Measurements from ENCODE around the gene LYPD6B. TPM values are rescaled to one million over a fixed set of nuclear protein-coding genes. Genes with fewer than 3 reads are reported as not detected.

Gene LYPD6B
- total RNA-seq, 2 experiments from 2014 or later: not detected

GRCh38 chr2:149155196-149155969, 116.9 kb downstream of the LYPD6B start:
- peaks cover 17% of the 10 kb centered on the region for H3K4me1 ChIP-seq (ENCODE audit: insufficient read depth, low read length, poor library complexity, severe bottlenecking)
- H3K36me3 ChIP-seq (ENCODE audit: insufficient read depth, low read length): no peaks in the 10 kb centered on the region
- H3K9me2 ChIP-seq (ENCODE audit: insufficient read depth, low read length): no peaks in the 10 kb centered on the region
- no peak overlapping the region for H2AFZ ChIP-seq (ENCODE audit: low read length)
- no peak overlapping the region for H3K27ac ChIP-seq (ENCODE audit: low read depth, low read length, poor library complexity, severe bottlenecking)
- intact Hi-C loops (cut with micrococcal nuclease; ENCODE audit: unreplicated experiment): no loop called here
- ChIA-PET CTCF (ENCODE audit: unreplicated experiment) (no interaction called here), POLR2A (interaction anchor here (0.9 to 1.1 kb wide), 4 partner anchors 8 to 56 kb away, joined by 3 to 4 read pairs (median 3); no protein-coding TSS in a partner anchor)
- peak; percentile 17 for DNase-seq (ENCODE audit: low spot score)
- no peak for TF ChIP-seq EZH2phosphoT487 (IDR thresholded peaks at IDR 0.05; ENCODE audit: borderline replicate concordance, low read depth, low read length)
- TF ChIP-seq CTCF (conservative IDR thresholded peaks at IDR 0.05; ENCODE audit: low read length): no peak
- no peaks in the 10 kb centered on the region for H3K9me3 ChIP-seq (ENCODE audit: low read length)
- no peak overlapping the region for H3K4me2 ChIP-seq (ENCODE audit: low read length)
- no peaks in the 10 kb centered on the region for H3K79me2 ChIP-seq (ENCODE audit: insufficient read depth, low read depth, low read length)
- H3K4me3 ChIP-seq (ENCODE audit: low read depth, low read length, poor library complexity, severe bottlenecking): no peak overlapping the region
- BruUV-seq (replicated peaks): no TSS peak
- no peaks in the 10 kb centered on the region for H4K20me1 ChIP-seq (ENCODE audit: insufficient read depth, low read length)

GRCh38 chr2:149155988-149156387, 117.5 kb downstream of the LYPD6B start:
- Histone ChIP-seq H3K9me2 (ENCODE audit: insufficient read depth, low read length) (no peaks in the 10 kb centered on the region), H3K79me2 (ENCODE audit: insufficient read depth, low read depth, low read length) (no peaks in the 10 kb centered on the region), H3K4me1 (ENCODE audit: insufficient read depth, low read length, poor library complexity, severe bottlenecking) (peaks cover 22% of the 10 kb centered on the region), H3K36me3 (ENCODE audit: insufficient read depth, low read length) (no peaks in the 10 kb centered on the region), H3K27ac (ENCODE audit: low read depth, low read length, poor library complexity, severe bottlenecking) (no peak overlapping the region), H3K4me3 (ENCODE audit: low read depth, low read length, poor library complexity, severe bottlenecking) (no peak overlapping the region), H3K4me2 (ENCODE audit: low read length) (no peak overlapping the region), H3K9me3 (ENCODE audit: low read length) (no peaks in the 10 kb centered on the region), H4K20me1 (ENCODE audit: insufficient read depth, low read length) (no peaks in the 10 kb centered on the region), H2AFZ (ENCODE audit: low read length) (no peak overlapping the region)
- BruUV-seq (replicated peaks): no TSS peak
- no peak for TF ChIP-seq EZH2phosphoT487 (IDR thresholded peaks at IDR 0.05; ENCODE audit: borderline replicate concordance, low read depth, low read length)
- no peak for TF ChIP-seq CTCF (conservative IDR thresholded peaks at IDR 0.05; ENCODE audit: low read length)
- DNase-seq (ENCODE audit: low spot score): no peak
- POLR2A ChIA-PET: no interaction called here
- CTCF ChIA-PET (ENCODE audit: unreplicated experiment): no interaction called here
- intact Hi-C loops (cut with micrococcal nuclease; ENCODE audit: unreplicated experiment): no loop called here
